ENCODE data around the gene SGIP1.

DNA sequence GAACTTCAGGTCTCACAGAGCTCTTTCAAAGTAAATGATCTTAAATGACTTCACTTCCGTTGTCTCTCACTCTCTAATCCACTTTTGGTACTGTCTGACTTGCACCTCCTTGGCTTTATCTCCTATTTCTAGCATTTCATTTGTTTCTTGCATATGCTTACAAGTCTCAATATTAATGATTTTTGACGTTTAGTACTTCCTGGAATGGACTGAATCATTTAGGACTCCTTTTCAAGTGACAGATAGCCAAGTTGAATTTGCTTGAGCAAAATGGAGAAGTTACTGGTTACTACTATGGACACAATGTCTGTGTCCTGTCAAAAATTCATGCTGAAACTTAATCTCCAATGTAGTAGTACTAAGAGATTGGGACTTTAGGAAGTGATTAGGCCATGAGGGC is 7.0 kb upstream of the SGIP1 start:
- TF ChIP-seq POLR2A (IDR thresholded peaks at IDR 0.05) = no peak
- TF ChIP-seq, protein P1, sequence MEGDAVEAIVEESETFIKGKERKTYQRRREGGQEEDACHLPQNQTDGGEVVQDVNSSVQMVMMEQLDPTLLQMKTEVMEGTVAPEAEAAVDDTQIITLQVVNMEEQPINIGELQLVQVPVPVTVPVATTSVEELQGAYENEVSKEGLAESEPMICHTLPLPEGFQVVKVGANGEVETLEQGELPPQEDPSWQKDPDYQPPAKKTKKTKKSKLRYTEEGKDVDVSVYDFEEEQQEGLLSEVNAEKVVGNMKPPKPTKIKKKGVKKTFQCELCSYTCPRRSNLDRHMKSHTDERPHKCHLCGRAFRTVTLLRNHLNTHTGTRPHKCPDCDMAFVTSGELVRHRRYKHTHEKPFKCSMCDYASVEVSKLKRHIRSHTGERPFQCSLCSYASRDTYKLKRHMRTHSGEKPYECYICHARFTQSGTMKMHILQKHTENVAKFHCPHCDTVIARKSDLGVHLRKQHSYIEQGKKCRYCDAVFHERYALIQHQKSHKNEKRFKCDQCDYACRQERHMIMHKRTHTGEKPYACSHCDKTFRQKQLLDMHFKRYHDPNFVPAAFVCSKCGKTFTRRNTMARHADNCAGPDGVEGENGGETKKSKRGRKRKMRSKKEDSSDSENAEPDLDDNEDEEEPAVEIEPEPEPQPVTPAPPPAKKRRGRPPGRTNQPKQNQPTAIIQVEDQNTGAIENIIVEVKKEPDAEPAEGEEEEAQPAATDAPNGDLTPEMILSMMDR (IDR thresholded peaks at IDR 0.05) = no peak
